Measurements from ENCODE around the gene OTUB2.

Gene OTUB2

DNA sequence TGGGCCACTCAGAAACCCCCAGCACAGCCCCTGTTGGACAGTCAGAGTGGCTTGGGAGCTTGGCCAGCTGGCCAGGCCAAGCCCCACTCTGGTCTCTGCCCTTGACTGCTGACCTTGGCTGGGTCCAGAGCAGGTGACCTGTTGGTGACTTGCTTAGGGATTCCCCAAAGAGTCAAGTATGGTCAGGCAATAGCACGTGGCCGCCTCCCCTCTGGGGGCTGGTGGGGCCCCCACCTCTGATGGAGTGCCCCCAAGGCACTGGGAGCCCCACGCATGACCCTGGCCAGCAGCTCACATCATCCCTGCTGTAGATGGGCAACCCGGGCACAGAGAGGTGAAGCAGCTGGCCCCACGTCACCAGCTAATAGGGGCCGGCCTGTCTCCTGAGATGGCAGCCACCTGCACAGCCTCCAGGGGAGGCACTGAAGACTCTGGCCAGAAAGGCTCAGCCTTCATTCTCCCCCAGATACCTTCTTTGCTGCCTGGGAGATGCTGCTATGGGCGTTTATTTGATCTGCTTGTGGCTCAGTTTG lies 27.2 kb upstream of the OTUB2 start:
- Histone ChIP-seq H3K36me3 (ENCODE audit: insufficient read depth, low read length) (no peaks in the 10 kb centered on the region), H3K4me2 (ENCODE audit: insufficient read depth, low read length) (no peak overlapping the region), H3K27me3 (ENCODE audit: insufficient read depth, low read length, poor library complexity) (peaks cover 4% of the 10 kb centered on the region), H3K9ac (ENCODE audit: low read depth, low read length) (no peak overlapping the region), H3K27ac (ENCODE audit: low read length) (no peak overlapping the region), H3K4me3 (ENCODE audit: low read depth in 1 of 2, low read length in 2 of 2) (no peak overlapping the region), H3K4me1 (ENCODE audit: insufficient read depth, low read length) (no peaks in the 10 kb centered on the region), H3K9me3 (ENCODE audit: insufficient read depth, low read length, severe bottlenecking) (no peaks in the 10 kb centered on the region), H2AFZ (ENCODE audit: low read depth, low read length) (no peak overlapping the region), H3K79me2 (ENCODE audit: insufficient read depth, low read length) (no peaks in the 10 kb centered on the region), H4K20me1 (ENCODE audit: insufficient read depth, low read length) (0 out of 2 replicates have a peak, but pooled peaks cover 14% of the 10 kb centered on the region)
- TF ChIP-seq, protein P1, sequence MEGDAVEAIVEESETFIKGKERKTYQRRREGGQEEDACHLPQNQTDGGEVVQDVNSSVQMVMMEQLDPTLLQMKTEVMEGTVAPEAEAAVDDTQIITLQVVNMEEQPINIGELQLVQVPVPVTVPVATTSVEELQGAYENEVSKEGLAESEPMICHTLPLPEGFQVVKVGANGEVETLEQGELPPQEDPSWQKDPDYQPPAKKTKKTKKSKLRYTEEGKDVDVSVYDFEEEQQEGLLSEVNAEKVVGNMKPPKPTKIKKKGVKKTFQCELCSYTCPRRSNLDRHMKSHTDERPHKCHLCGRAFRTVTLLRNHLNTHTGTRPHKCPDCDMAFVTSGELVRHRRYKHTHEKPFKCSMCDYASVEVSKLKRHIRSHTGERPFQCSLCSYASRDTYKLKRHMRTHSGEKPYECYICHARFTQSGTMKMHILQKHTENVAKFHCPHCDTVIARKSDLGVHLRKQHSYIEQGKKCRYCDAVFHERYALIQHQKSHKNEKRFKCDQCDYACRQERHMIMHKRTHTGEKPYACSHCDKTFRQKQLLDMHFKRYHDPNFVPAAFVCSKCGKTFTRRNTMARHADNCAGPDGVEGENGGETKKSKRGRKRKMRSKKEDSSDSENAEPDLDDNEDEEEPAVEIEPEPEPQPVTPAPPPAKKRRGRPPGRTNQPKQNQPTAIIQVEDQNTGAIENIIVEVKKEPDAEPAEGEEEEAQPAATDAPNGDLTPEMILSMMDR (IDR thresholded peaks at IDR 0.05; ENCODE audit: borderline replicate concordance, extremely low read depth, low read length, poor library complexity, severe bottlenecking): no peak
- no peak for TF ChIP-seq EZH2 (IDR thresholded peaks at IDR 0.05; ENCODE audit: borderline replicate concordance, low read depth, low read length, severe bottlenecking)
- no peak for ATAC-seq (ENCODE audit: insufficient read depth, low read depth)
- DNase-seq: no peak

DNA sequence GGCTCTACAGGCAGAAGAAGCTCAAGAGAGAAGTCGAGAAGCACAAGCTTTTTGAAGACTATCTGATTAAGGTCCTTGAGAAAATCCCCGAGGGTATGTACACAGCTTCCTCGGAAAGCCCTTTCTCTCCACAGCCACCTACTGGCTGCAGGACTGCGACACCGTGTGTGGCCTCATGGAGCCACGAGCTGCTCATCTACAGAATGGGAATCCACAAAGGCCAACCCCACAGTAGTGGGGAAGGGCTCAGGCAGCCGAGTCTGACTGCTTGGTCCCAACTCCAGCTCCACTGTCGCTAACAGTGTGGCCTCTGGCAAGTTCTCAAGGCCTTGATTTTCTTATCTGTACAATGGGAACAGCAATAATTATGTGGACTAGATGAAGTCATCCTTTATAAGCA lies 26.6 kb upstream of the OTUB2 start:
- Histone ChIP-seq H3K36me3 (ENCODE audit: insufficient read depth, low read length) (no peaks in the 10 kb centered on the region), H3K4me1 (ENCODE audit: insufficient read depth, low read length) (no peaks in the 10 kb centered on the region), H2AFZ (ENCODE audit: low read depth, low read length) (no peak overlapping the region), H3K9ac (ENCODE audit: low read depth, low read length) (no peak overlapping the region), H4K20me1 (ENCODE audit: insufficient read depth, low read length) (0 out of 2 replicates have a peak, but pooled peaks cover 14% of the 10 kb centered on the region), H3K9me3 (ENCODE audit: insufficient read depth, low read length, severe bottlenecking) (no peaks in the 10 kb centered on the region), H3K4me2 (ENCODE audit: insufficient read depth, low read length) (no peak overlapping the region), H3K27ac (ENCODE audit: low read length) (no peak overlapping the region), H3K4me3 (ENCODE audit: low read depth in 1 of 2, low read length in 2 of 2) (no peak overlapping the region), H3K27me3 (ENCODE audit: insufficient read depth, low read length, poor library complexity) (peaks cover 4% of the 10 kb centered on the region), H3K79me2 (ENCODE audit: insufficient read depth, low read length) (no peaks in the 10 kb centered on the region)
- TF ChIP-seq, protein P1 (IDR thresholded peaks at IDR 0.05; ENCODE audit: borderline replicate concordance, extremely low read depth, low read length, poor library complexity, severe bottlenecking): no peak
- TF ChIP-seq EZH2 (IDR thresholded peaks at IDR 0.05; ENCODE audit: borderline replicate concordance, low read depth, low read length, severe bottlenecking): no peak
- no peak for ATAC-seq (ENCODE audit: insufficient read depth, low read depth)
- DNase-seq: no peak

DNA sequence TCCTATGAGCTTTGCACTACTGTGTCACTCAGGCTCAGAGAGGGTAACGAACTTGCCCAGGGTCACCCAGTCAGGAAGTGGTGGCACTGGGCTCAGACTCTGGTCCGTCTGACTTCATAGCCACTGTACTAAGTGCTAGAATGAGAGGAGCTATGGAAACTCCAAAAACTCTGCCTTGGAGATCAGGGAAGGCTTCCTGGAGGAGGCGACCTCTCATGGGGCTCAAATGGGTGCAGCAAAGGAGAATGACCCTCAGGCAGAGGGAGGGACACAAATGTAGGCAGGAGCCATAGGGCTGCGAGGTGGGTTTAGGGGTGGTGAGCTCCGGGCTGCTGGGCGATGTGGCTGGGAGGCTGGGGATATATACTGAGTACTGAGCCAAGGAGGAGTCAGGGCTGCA lies 25.9 kb upstream of the OTUB2 start:
- no peak for ATAC-seq (ENCODE audit: insufficient read depth, low read depth)

More for the DNA sequence above, 25.9 kb upstream of the OTUB2 start:
- H3K27ac ChIP-seq (ENCODE audit: low read length): no peak overlapping the region
- H4K20me1 ChIP-seq (ENCODE audit: insufficient read depth, low read length): 0 out of 2 replicates have a peak, but pooled peaks cover 14% of the 10 kb centered on the region
- DNase-seq: no peak
- TF ChIP-seq EZH2 (IDR thresholded peaks at IDR 0.05; ENCODE audit: borderline replicate concordance, low read depth, low read length, severe bottlenecking): no peak
- TF ChIP-seq, protein P1 (IDR thresholded peaks at IDR 0.05; ENCODE audit: borderline replicate concordance, extremely low read depth, low read length, poor library complexity, severe bottlenecking): no peak
- H3K79me2 ChIP-seq (ENCODE audit: insufficient read depth, low read length): no peaks in the 10 kb centered on the region
- H3K9ac ChIP-seq (ENCODE audit: low read depth, low read length): no peak overlapping the region
- H2AFZ ChIP-seq (ENCODE audit: low read depth, low read length): no peak overlapping the region
- no peaks in the 10 kb centered on the region for H3K4me1 ChIP-seq (ENCODE audit: insufficient read depth, low read length)
- peaks cover under 1% of the 10 kb centered on the region for H3K27me3 ChIP-seq (ENCODE audit: insufficient read depth, low read length, poor library complexity)
- H3K4me2 ChIP-seq (ENCODE audit: insufficient read depth, low read length): no peak overlapping the region
- no peaks in the 10 kb centered on the region for H3K9me3 ChIP-seq (ENCODE audit: insufficient read depth, low read length, severe bottlenecking)
- H3K36me3 ChIP-seq (ENCODE audit: insufficient read depth, low read length): no peaks in the 10 kb centered on the region
- H3K4me3 ChIP-seq (ENCODE audit: low read depth in 1 of 2, low read length in 2 of 2): no peak overlapping the region

All from DND-41 (cell line).